ENCODE data around the gene DPP7. TPM values are rescaled to one million over a fixed set of nuclear protein-coding genes. Genes with fewer than 3 reads are reported as not detected.
A peak's percentile ranks its signal among the peaks of the same experiment; 100 is the strongest.

Gene DPP7
- total and polyA plus RNA-seq, 9 of the 15 experiments (the other 6 are each of a cell fraction or from before 2014, with no cell fraction given), result 0.99 to 365 (median 132) TPM

DNA sequence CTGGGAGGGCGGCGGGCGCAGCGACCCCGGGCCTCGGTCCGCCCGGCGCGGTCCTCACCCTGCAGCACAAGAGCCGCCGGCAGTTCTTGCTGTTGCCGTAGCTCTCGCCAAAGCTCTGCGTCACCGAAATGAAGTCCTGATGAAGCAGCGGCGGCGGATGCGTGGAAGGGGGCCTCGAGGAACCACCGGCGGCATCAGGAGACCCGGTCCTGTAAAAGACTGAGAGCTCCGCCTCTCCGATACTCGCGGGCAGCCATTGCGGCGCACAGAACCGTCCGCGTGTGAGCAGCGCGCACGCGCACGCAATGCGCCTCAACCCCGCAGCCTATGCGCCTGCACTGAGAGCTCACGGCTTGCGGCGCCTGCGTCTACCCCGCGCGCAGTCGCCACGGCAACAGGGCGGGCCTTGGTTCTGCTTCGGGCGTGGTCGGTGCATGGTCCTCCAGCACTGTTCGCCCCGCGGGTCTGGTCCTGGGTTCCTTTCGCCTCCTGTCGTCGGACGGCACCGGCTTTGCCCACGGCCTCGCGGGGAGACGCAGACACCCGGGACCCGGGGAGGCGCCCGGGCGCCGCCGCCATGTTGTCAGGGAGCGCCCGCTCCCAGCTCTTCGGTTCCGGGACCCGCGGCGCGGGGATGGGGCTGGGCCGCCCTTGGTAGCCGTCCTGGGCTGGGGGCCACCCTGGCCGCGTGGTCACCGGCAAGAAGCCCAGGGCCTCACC lies 15.1 kb upstream of the DPP7 start (continued):
- TF ChIP-seq, protein P1, sequence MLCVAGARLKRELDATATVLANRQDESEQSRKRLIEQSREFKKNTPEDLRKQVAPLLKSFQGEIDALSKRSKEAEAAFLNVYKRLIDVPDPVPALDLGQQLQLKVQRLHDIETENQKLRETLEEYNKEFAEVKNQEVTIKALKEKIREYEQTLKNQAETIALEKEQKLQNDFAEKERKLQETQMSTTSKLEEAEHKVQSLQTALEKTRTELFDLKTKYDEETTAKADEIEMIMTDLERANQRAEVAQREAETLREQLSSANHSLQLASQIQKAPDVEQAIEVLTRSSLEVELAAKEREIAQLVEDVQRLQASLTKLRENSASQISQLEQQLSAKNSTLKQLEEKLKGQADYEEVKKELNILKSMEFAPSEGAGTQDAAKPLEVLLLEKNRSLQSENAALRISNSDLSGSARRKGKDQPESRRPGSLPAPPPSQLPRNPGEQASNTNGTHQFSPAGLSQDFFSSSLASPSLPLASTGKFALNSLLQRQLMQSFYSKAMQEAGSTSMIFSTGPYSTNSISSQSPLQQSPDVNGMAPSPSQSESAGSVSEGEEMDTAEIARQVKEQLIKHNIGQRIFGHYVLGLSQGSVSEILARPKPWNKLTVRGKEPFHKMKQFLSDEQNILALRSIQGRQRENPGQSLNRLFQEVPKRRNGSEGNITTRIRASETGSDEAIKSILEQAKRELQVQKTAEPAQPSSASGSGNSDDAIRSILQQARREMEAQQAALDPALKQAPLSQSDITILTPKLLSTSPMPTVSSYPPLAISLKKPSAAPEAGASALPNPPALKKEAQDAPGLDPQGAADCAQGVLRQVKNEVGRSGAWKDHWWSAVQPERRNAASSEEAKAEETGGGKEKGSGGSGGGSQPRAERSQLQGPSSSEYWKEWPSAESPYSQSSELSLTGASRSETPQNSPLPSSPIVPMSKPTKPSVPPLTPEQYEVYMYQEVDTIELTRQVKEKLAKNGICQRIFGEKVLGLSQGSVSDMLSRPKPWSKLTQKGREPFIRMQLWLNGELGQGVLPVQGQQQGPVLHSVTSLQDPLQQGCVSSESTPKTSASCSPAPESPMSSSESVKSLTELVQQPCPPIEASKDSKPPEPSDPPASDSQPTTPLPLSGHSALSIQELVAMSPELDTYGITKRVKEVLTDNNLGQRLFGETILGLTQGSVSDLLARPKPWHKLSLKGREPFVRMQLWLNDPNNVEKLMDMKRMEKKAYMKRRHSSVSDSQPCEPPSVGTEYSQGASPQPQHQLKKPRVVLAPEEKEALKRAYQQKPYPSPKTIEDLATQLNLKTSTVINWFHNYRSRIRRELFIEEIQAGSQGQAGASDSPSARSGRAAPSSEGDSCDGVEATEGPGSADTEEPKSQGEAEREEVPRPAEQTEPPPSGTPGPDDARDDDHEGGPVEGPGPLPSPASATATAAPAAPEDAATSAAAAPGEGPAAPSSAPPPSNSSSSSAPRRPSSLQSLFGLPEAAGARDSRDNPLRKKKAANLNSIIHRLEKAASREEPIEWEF (CRISPR knock-in tag; IDR thresholded peaks at IDR 0.05), result no peak
- peak; percentile 91 for TF ChIP-seq TAF1 (IDR thresholded peaks at IDR 0.05; ENCODE audit: control insufficient read depth, extremely low read depth, insufficient read depth, low read length, severe bottlenecking)
- no peak for TF ChIP-seq SRF (CRISPR knock-in tag; IDR thresholded peaks at IDR 0.05)
- TF ChIP-seq FUS (optimal IDR thresholded peaks at IDR 0.05; ENCODE audit: low read depth, low read length), result no peak
- peak; percentile 72; the same call in 1 of the 2 replicates for TF ChIP-seq RB1 (IDR thresholded peaks at IDR 0.05; ENCODE audit: low read depth)
- no peak for TF ChIP-seq RFX7 (CRISPR knock-in tag; IDR thresholded peaks at IDR 0.05)
- no peak for TF ChIP-seq MAFG (tag; conservative IDR thresholded peaks at IDR 0.05)
- TF ChIP-seq, protein P2, sequence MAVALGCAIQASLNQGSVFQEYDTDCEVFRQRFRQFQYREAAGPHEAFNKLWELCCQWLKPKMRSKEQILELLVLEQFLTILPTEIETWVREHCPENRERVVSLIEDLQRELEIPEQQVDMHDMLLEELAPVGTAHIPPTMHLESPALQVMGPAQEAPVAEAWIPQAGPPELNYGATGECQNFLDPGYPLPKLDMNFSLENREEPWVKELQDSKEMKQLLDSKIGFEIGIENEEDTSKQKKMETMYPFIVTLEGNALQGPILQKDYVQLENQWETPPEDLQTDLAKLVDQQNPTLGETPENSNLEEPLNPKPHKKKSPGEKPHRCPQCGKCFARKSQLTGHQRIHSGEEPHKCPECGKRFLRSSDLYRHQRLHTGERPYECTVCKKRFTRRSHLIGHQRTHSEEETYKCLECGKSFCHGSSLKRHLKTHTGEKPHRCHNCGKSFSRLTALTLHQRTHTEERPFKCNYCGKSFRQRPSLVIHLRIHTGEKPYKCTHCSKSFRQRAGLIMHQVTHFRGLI (CRISPR knock-in tag; IDR thresholded peaks at IDR 0.05), result no peak
- TF ChIP-seq POLR2B (IDR thresholded peaks at IDR 0.05; ENCODE audit: low read depth, partially characterized antibody), result peak; percentile 86
- peak; percentile 87 for TF ChIP-seq CREM (IDR thresholded peaks at IDR 0.05; ENCODE audit: low read depth)
- TF ChIP-seq, protein P3, sequence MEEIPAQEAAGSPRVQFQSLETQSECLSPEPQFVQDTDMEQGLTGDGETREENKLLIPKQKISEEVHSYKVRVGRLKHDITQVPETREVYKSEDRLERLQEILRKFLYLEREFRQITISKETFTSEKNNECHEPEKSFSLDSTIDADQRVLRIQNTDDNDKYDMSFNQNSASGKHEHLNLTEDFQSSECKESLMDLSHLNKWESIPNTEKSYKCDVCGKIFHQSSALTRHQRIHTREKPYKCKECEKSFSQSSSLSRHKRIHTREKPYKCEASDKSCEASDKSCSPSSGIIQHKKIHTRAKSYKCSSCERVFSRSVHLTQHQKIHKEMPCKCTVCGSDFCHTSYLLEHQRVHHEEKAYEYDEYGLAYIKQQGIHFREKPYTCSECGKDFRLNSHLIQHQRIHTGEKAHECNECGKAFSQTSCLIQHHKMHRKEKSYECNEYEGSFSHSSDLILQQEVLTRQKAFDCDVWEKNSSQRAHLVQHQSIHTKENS (CRISPR knock-in tag; IDR thresholded peaks at IDR 0.05), result no peak
- TF ChIP-seq ZNF253 (CRISPR knock-in tag; conservative IDR thresholded peaks at IDR 0.05), result no peak
- TF ChIP-seq NR3C1 (CRISPR knock-in tag; IDR thresholded peaks at IDR 0.05), result peak; percentile 13; the same call in 1 of the 2 replicates
- TF ChIP-seq BMI1 (IDR thresholded peaks at IDR 0.05; ENCODE audit: low read length), result peak; percentile 92

Measured in K562 (cell line).